HEK293 (cell line): Measurements from ENCODE around the gene SH3RF3.

Source experiments
- CTCF ChIA-PET: fragments of 350-600 bp; formaldehyde crosslinking; extraction: SDS; loops from one replicate; lab custom pipeline; 2021; ENCODE audit warnings: antibody characterized with exemption; lab: Yijun Ruan, JAX
- POLR2A ChIA-PET: fragments of 300-600 bp; formaldehyde crosslinking; extraction: SDS; loops from one replicate; lab custom pipeline; 2020; ENCODE audit warnings: antibody characterized with exemption, inconsistent platforms; lab: Yijun Ruan, JAX
- H3K27ac ChIP-seq: fragments of 200-500 bp; sonication (Bioruptor generic); 2 replicates; pipeline ENCODE4 v1.5.1; 2014; ENCODE audit warnings: low read depth, low read length, control low read depth, inconsistent platforms; ENCODE audit errors: extremely low read depth
- H3K36me3 ChIP-seq, 2 experiments: fragments of 200-500 bp in 1 of 2; sonication (Bioruptor generic) in 1 of 2; 1 replicate in 1 of 2; 2 replicates in 1 of 2; pipeline ENCODE4 v1.5.1; 2014 to 2017; ENCODE audit warnings: inconsistent platforms in 2 of 2, low read length in 2 of 2; ENCODE audit not compliant: control insufficient read depth in 2 of 2, insufficient read depth in 1 of 2
- H3K4me1 ChIP-seq: fragments of 200-500 bp; sonication (Bioruptor generic); 2 replicates; pipeline ENCODE4 v1.5.1; 2014; ENCODE audit warnings: mild to moderate bottlenecking, low read length, inconsistent platforms; ENCODE audit not compliant: control insufficient read depth, insufficient read depth
- H3K4me3 ChIP-seq: 2 replicates; pipeline ENCODE4 v1.5.1; 2011; ENCODE audit warnings: low read depth, mild to moderate bottlenecking, control low read depth, low read length, moderate library complexity
- H3K9me3 ChIP-seq: fragments of 200-500 bp; sonication (Bioruptor generic); 2 replicates; pipeline ENCODE4 v1.5.1; 2014; ENCODE audit warnings: low read depth, low read length, inconsistent platforms; ENCODE audit not compliant: control insufficient read depth, insufficient read depth
- BCL11B ChIP-seq: fragments of 450-650 bp; formaldehyde crosslinking; IDR thresholded peaks from 2 replicates; pipeline ENCODE4 v1.5.1; 2016; ENCODE audit warnings: low read depth, missing biosample characterization, missing genetic modification characterization
- GLI2 ChIP-seq: fragments of 450-650 bp; formaldehyde crosslinking; IDR thresholded peaks from 2 replicates; pipeline ENCODE4; 2017; ENCODE audit warnings: missing biosample characterization, missing genetic modification characterization, low read depth, borderline replicate concordance
- HOXD13 ChIP-seq: sonication (generic); formaldehyde crosslinking; IDR thresholded peaks from 2 replicates; pipeline ENCODE4 v1.8.0; 2022; ENCODE audit warnings: missing genetic modification reagents, borderline replicate concordance
- OVOL3 ChIP-seq: fragments of 450-650 bp; formaldehyde crosslinking; IDR thresholded peaks from 2 replicates; pipeline ENCODE4 v1.5.1; 2016; ENCODE audit warnings: missing biosample characterization, missing genetic modification characterization
- ZBTB17 ChIP-seq: fragments of 450-650 bp; formaldehyde crosslinking; IDR thresholded peaks from 2 replicates; pipeline ENCODE4 v1.5.1; 2016; ENCODE audit warnings: missing biosample characterization, missing genetic modification characterization
- ZBTB21 ChIP-seq: fragments of 450-650 bp; formaldehyde crosslinking; IDR thresholded peaks from 2 replicates; pipeline ENCODE4 v1.5.1; 2017; ENCODE audit warnings: missing biosample characterization, missing genetic modification characterization
- ZEB2 ChIP-seq: fragments of 450-650 bp; formaldehyde crosslinking; IDR thresholded peaks from 2 replicates; pipeline ENCODE4 v1.5.1; 2016; ENCODE audit warnings: missing biosample characterization, missing genetic modification characterization
- ZFP37 ChIP-seq: fragments of 450-650 bp; formaldehyde crosslinking; IDR thresholded peaks from 2 replicates; pipeline ENCODE4 v1.5.1; 2016; ENCODE audit warnings: missing biosample characterization, missing genetic modification characterization
- ZNF112 ChIP-seq: fragments of 450-650 bp; formaldehyde crosslinking; IDR thresholded peaks from 2 replicates; pipeline ENCODE4 v1.5.0; 2017; ENCODE audit warnings: missing biosample characterization, missing genetic modification characterization
- ZNF132 ChIP-seq: fragments of 450-650 bp; formaldehyde crosslinking; IDR thresholded peaks from 2 replicates; pipeline ENCODE4 v1.5.1; 2017; ENCODE audit warnings: missing biosample characterization, missing genetic modification characterization, borderline replicate concordance
- ZNF133 ChIP-seq: fragments of 450-650 bp; formaldehyde crosslinking; IDR thresholded peaks from 2 replicates; pipeline ENCODE4 v1.5.1; 2016; ENCODE audit warnings: missing biosample characterization, missing genetic modification characterization
- ZNF221 ChIP-seq: fragments of 450-650 bp; formaldehyde crosslinking; IDR thresholded peaks from 2 replicates; pipeline ENCODE4 v1.5.1; 2017; ENCODE audit warnings: missing biosample characterization, missing genetic modification characterization, borderline replicate concordance
- ZNF341 ChIP-seq: fragments of 450-650 bp; formaldehyde crosslinking; IDR thresholded peaks from 2 replicates; pipeline ENCODE4; 2016; ENCODE audit warnings: low read depth, missing biosample characterization, missing genetic modification characterization
- ZNF366 ChIP-seq: fragments of 450-650 bp; formaldehyde crosslinking; conservative IDR thresholded peaks from 2 replicates; pipeline ENCODE4 v1.5.1; 2016; ENCODE audit warnings: missing biosample characterization, missing genetic modification characterization
- ZNF473 ChIP-seq: fragments of 450-650 bp; formaldehyde crosslinking; IDR thresholded peaks from 2 replicates; pipeline ENCODE4 v1.5.1; 2017; ENCODE audit warnings: missing biosample characterization, missing genetic modification characterization
- ZNF555 ChIP-seq: fragments of 450-650 bp; formaldehyde crosslinking; conservative IDR thresholded peaks from 2 replicates; pipeline ENCODE4 v1.5.1; 2017; ENCODE audit warnings: missing biosample characterization, mild to moderate bottlenecking, missing genetic modification characterization, inconsistent platforms
- ZNF560 ChIP-seq: fragments of 450-650 bp; formaldehyde crosslinking; IDR thresholded peaks from 2 replicates; pipeline ENCODE4 v1.5.1; 2017; ENCODE audit warnings: missing biosample characterization, missing genetic modification characterization, borderline replicate concordance
- ZNF658 ChIP-seq: fragments of 450-650 bp; formaldehyde crosslinking; IDR thresholded peaks from 2 replicates; pipeline ENCODE4; 2016; ENCODE audit warnings: missing biosample characterization, missing genetic modification characterization
- ZNF707 ChIP-seq: fragments of 450-650 bp; formaldehyde crosslinking; IDR thresholded peaks from 2 replicates; pipeline ENCODE4 v1.5.1; 2016; ENCODE audit warnings: missing biosample characterization, missing genetic modification characterization
- ZNF843 ChIP-seq: fragments of 450-650 bp; formaldehyde crosslinking; IDR thresholded peaks from 2 replicates; pipeline ENCODE4 v1.5.1; 2016; ENCODE audit warnings: missing biosample characterization, missing genetic modification characterization
- TF ChIP-seq, protein P1 (sequence below): fragments of 450-650 bp; formaldehyde crosslinking; IDR thresholded peaks from 2 replicates; pipeline ENCODE4 v1.5.1; 2016; ENCODE audit warnings: missing biosample characterization, missing genetic modification characterization
- TF ChIP-seq, protein P2 (sequence below): fragments of 450-650 bp; formaldehyde crosslinking; IDR thresholded peaks from 2 replicates; pipeline ENCODE4 v1.5.1; 2016; ENCODE audit warnings: missing biosample characterization, missing genetic modification characterization
- TF ChIP-seq, protein P3 (sequence below): fragments of 450-650 bp; formaldehyde crosslinking; IDR thresholded peaks from 2 replicates; pipeline ENCODE4 v1.5.1; 2016; ENCODE audit warnings: missing biosample characterization, missing genetic modification characterization
- TF ChIP-seq, protein P4 (sequence below): fragments of 450-650 bp; formaldehyde crosslinking; IDR thresholded peaks from 2 replicates; pipeline ENCODE4 v1.5.1; 2016; ENCODE audit warnings: missing biosample characterization, missing genetic modification characterization
- TF ChIP-seq, protein P5 (sequence below): fragments of 450-650 bp; formaldehyde crosslinking; IDR thresholded peaks from 2 replicates; pipeline ENCODE4; 2016; ENCODE audit warnings: missing biosample characterization, missing genetic modification characterization

Gene SH3RF3

DNA sequence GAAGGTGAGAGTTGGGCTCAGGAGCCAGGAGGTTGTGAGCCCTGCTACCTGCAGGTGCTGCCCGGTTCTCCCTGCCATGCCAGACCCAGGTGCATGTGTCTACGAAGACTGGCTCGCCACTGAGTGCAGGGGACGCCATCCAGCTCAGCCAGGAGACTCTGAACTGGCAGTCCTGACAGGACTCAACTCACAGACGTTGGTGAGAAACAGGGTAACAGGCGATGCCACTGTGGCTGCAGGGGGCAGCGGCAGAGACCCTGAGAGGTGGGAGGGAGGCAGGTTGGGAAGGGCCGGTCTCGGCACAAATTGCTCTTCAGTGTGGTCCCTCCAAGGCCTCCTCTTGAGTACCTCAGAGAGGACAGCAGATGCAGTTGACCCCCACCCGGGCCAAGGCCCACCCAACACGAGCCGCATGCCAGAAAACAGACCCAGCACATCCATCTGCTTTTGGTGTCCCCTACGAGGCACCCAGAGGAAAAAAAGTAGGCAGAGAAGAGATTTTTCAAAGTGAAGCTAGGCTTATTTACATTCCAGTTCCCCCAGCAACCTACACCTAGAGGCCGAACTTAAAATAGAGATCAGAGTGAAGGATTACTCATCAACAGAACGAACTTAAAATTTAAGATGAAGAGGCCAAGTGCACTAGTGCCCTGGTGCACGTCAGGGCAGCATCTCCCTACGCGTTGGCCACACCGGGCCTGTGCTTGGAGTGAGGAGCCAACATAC lies 300.0 kb downstream of the SH3RF3 start:
- H3K27ac ChIP-seq = no peak overlapping the region
- TF ChIP-seq ZNF560 (tag by site-specific recombination) (no peak), ZNF473 (tag by site-specific recombination) (no peak), ZNF132 (tag by site-specific recombination) (no peak), ZNF112 (tag by site-specific recombination) (no peak), ZNF707 (tag by site-specific recombination) (no peak), ZNF221 (tag by site-specific recombination) (no peak), BCL11B (tag by site-specific recombination) (no peak), ZNF133 (no peak), GLI2 (no peak), ZBTB21 (no peak), ZBTB17 (tag by site-specific recombination) (no peak), ZEB2 (tag by site-specific recombination) (no peak), OVOL3 (no peak), HOXD13 (CRISPR knock-in tag) (no peak)
- TF ChIP-seq, protein P1, sequence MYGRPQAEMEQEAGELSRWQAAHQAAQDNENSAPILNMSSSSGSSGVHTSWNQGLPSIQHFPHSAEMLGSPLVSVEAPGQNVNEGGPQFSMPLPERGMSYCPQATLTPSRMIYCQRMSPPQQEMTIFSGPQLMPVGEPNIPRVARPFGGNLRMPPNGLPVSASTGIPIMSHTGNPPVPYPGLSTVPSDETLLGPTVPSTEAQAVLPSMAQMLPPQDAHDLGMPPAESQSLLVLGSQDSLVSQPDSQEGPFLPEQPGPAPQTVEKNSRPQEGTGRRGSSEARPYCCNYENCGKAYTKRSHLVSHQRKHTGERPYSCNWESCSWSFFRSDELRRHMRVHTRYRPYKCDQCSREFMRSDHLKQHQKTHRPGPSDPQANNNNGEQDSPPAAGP (tag by site-specific recombination) = no peak
- TF ChIP-seq, protein P2, sequence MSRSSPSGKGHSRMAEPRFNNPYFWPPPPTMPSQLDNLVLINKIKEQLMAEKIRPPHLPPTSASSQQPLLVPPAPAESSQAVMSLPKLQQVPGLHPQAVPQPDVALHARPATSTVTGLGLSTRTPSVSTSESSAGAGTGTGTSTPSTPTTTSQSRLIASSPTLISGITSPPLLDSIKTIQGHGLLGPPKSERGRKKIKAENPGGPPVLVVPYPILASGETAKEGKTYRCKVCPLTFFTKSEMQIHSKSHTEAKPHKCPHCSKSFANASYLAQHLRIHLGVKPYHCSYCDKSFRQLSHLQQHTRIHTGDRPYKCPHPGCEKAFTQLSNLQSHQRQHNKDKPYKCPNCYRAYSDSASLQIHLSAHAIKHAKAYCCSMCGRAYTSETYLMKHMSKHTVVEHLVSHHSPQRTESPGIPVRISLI (tag by site-specific recombination) = no peak
- TF ChIP-seq, protein P3, sequence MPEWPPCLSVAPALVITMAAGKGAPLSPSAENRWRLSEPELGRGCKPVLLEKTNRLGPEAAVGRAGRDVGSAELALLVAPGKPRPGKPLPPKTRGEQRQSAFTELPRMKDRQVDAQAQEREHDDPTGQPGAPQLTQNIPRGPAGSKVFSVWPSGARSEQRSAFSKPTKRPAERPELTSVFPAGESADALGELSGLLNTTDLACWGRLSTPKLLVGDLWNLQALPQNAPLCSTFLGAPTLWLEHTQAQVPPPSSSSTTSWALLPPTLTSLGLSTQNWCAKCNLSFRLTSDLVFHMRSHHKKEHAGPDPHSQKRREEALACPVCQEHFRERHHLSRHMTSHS (tag by site-specific recombination) = no peak
- peaks cover 0 to 4% of the 10 kb centered on the region in 2 experiments; a peak in 1 of 3 replicates for H3K36me3 ChIP-seq
- no peak overlapping the region for H3K4me3 ChIP-seq
- no peaks in the 10 kb centered on the region for H3K9me3 ChIP-seq
- ChIA-PET POLR2A (interaction anchor here (0.6 kb wide), 1 partner anchor 716 kb away, joined by 4 read pairs; no protein-coding TSS in a partner anchor), CTCF (no interaction called here)
- H3K4me1 ChIP-seq = no peaks in the 10 kb centered on the region

DNA sequence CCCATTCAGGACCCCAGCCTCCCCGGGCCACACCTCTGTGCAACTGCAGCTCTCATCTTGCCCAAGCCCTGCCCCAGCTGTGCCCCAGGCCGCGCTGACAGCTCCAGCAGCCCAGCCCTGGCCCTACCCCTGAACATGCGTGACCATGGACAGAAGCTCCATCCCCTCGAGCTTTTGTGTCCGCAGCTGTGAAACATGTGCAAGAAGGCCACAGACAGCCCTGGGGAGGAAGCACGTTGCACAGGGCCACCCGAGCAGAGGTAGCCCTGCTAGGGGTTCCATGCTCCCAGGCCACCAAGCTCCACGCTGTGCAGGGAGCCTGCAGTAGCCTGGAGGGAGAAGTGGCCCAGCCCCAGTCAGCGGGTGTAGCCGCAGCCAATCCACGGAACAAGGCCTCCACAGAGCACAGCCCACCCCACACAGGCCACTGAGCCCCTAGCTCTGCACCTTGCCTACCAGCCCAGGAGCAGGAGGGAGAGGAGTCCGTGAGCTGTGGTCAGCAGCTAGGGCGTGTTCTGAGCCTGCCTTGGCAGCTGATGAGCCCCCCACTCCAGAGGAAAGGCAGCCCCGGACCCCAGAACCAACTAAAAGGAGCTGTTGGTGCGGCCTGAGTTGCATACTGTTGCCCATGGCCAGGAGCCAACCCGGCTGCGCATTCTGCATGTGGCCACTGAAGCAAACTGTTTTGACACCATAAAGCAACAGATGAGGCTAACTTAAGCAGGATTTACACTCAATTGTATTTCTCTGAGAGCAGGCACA lies 300.7 kb downstream of the SH3RF3 start:
- Histone ChIP-seq H3K27ac (no peak overlapping the region), H3K36me3 (peaks cover 0 to 4% of the 10 kb centered on the region in 2 experiments; a peak in 1 of 3 replicates), H3K9me3 (no peaks in the 10 kb centered on the region), H3K4me1 (no peaks in the 10 kb centered on the region), H3K4me3 (no peak overlapping the region)
- POLR2A ChIA-PET = no interaction called here
- TF ChIP-seq, protein P4, sequence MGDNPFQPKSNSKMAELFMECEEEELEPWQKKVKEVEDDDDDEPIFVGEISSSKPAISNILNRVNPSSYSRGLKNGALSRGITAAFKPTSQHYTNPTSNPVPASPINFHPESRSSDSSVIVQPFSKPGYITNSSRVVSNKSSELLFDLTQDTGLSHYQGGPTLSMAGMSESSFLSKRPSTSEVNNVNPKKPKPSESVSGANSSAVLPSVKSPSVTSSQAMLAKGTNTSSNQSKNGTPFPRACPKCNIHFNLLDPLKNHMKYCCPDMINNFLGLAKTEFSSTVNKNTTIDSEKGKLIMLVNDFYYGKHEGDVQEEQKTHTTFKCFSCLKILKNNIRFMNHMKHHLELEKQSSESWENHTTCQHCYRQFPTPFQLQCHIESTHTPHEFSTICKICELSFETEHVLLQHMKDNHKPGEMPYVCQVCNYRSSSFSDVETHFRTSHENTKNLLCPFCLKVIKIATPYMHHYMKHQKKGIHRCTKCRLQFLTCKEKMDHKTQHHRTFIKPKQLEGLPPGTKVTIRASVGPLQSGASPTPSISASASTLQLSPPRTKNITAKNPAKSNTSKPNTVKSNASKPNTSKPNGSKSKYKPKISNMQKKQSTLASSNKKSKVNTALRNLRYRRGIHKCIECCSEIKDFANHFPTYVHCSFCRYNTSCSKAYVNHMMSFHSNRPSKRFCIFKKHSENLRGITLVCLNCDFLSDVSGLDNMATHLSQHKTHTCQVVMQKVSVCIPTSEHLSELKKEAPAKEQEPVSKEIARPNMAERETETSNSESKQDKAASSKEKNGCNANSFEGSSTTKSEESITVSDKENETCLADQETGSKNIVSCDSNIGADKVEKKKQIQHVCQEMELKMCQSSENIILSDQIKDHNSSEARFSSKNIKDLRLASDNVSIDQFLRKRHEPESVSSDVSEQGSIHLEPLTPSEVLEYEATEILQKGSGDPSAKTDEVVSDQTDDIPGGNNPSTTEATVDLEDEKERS (tag by site-specific recombination) = no peak
- TF ChIP-seq ZNF366 (no peak), ZNF555 (tag by site-specific recombination) (no peak), ZFP37 (tag by site-specific recombination) (no peak), ZNF843 (no peak), ZNF341 (tag by site-specific recombination) (no peak), ZNF658 (tag by site-specific recombination) (no peak)
- TF ChIP-seq, protein P5, sequence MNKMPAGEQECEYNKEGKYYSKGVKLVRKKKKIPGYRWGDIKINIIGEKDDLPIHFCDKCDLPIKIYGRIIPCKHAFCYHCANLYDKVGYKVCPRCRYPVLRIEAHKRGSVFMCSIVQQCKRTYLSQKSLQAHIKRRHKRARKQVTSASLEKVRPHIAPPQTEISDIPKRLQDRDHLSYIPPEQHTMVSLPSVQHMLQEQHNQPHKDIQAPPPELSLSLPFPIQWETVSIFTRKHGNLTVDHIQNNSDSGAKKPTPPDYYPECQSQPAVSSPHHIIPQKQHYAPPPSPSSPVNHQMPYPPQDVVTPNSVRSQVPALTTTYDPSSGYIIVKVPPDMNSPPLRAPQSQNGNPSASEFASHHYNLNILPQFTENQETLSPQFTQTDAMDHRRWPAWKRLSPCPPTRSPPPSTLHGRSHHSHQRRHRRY = no peak
- CTCF ChIA-PET = no interaction called here
